B cell (primary cell): ENCODE measurements around the gene TNFAIP2.

Experiments used
- CTCF ChIP-seq: fragments of 200-600 bp; IDR thresholded peaks from one replicate; pipeline ENCODE4 v1.8.0; 2022; ENCODE audit warnings: antibody characterized with exemption, mild to moderate bottlenecking
- EZH2 ChIP-seq: IDR thresholded peaks from 2 replicates; pipeline ENCODE4 v1.6.1; 2012; ENCODE audit warnings: borderline replicate concordance, low read depth, mild to moderate bottlenecking, moderate library complexity, low read length; ENCODE audit not compliant: insufficient read depth, poor library complexity, severe bottlenecking

GRCh38 chr14:103122585-103122946 lies 695 bp upstream of the TNFAIP2 start:
- TF ChIP-seq CTCF, result no peak
- no peak for TF ChIP-seq EZH2
